Measurements from ENCODE around the gene PTPRK. TPM values are rescaled to one million over a fixed set of nuclear protein-coding genes. Genes with fewer than 3 reads are reported as not detected.

Gene PTPRK
- total RNA-seq, 4 donors from 2014 or later: 34.6 to 56.5 (median 47.0) TPM

DNA sequence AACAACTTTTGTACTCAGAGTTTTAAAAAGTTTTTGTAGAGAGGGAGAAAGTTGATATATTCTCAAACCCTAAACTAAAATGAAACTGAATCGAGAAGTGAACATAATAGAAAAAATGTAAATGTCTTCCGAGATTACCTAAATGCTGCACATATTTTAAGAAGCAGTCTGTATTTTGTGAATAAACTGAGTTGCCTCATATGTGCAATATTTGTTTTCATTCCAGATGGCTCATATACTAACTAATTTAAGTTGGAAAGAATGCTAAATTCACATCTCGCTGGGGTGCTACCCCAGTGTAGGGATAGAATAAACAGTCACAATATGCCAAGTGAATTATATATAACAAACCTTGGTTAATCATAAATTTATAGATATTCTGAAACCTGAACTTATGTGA lies 333.7 kb downstream of the PTPRK start:
- Histone ChIP-seq H3K4me1 (no peaks in the 10 kb centered on the region), H3K4me3 (replicated peaks in 1 of 3) (no peak overlapping the region), H3K36me3 (no peaks in the 10 kb centered on the region), H3K27me3 (no peaks in the 10 kb centered on the region), H3K9me3 (no peaks in the 10 kb centered on the region), H3K27ac (no peak overlapping the region)
- 89 to 93% methylated on average over 3 of the region's 3 CpGs for WGBS, 2 donors
- intact Hi-C loops (cut with DNase I): no loop called here
- no peak for DNase-seq
- TF ChIP-seq POLR2A (IDR thresholded peaks at IDR 0.05): no peak
- TF ChIP-seq, protein P1, sequence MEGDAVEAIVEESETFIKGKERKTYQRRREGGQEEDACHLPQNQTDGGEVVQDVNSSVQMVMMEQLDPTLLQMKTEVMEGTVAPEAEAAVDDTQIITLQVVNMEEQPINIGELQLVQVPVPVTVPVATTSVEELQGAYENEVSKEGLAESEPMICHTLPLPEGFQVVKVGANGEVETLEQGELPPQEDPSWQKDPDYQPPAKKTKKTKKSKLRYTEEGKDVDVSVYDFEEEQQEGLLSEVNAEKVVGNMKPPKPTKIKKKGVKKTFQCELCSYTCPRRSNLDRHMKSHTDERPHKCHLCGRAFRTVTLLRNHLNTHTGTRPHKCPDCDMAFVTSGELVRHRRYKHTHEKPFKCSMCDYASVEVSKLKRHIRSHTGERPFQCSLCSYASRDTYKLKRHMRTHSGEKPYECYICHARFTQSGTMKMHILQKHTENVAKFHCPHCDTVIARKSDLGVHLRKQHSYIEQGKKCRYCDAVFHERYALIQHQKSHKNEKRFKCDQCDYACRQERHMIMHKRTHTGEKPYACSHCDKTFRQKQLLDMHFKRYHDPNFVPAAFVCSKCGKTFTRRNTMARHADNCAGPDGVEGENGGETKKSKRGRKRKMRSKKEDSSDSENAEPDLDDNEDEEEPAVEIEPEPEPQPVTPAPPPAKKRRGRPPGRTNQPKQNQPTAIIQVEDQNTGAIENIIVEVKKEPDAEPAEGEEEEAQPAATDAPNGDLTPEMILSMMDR (IDR thresholded peaks at IDR 0.05): no peak

DNA sequence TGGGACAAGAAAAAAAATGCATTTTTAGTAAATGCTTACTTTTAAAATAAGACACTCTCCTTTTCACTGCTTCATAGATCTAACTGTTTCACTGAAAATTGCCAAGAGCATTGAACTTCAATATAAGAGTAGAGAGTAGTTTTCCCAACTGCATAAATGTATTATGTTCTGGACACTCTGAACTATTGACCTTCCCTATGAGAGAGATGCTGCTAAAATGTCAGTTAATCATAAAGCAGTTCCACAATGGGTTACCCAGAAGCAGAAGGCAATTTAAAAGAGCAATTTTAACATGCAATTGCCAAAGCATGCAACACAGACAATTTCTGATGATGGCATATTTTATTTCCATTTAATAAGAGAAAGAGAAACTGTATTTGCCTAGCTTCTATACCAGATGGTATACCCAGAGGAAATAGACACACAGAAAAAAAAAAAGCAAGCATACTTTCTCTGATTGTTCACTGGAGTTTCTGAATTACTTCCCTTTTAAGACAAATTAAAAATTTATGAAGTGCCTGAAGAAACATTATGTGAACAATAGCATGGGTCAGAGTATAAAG lies 340.4 kb downstream of the PTPRK start:
- Histone ChIP-seq H3K27ac (no peak overlapping the region), H3K9me3 (no peaks in the 10 kb centered on the region), H3K36me3 (no peaks in the 10 kb centered on the region), H3K27me3 (no peaks in the 10 kb centered on the region), H3K4me1 (no peaks in the 10 kb centered on the region), H3K4me3 (replicated peaks in 1 of 3) (no peak overlapping the region)
- DNase-seq: no peak
- intact Hi-C loops (cut with DNase I): no loop called here
- TF ChIP-seq, protein P1 (IDR thresholded peaks at IDR 0.05): no peak
- no peak for TF ChIP-seq POLR2A (IDR thresholded peaks at IDR 0.05)

- no peak for DNase-seq
- TF ChIP-seq, protein P1 (IDR thresholded peaks at IDR 0.05): no peak
- no peak for TF ChIP-seq POLR2A (IDR thresholded peaks at IDR 0.05)
- intact Hi-C loops (cut with DNase I): no loop called here
- Histone ChIP-seq H3K4me3 (replicated peaks in 1 of 3) (no peak overlapping the region), H3K9me3 (no peaks in the 10 kb centered on the region), H3K27me3 (no peaks in the 10 kb centered on the region), H3K36me3 (no peaks in the 10 kb centered on the region), H3K4me1 (peaks cover 0 to 10% of the 10 kb centered on the region in 2 donors), H3K27ac (no peak overlapping the region)
Observed at GRCh38 chr6:128174724-128175123, 345.7 kb downstream of the PTPRK start.

- peaks cover 0 to 10% of the 10 kb centered on the region in 2 donors for H3K4me1 ChIP-seq
- WGBS, 2 donors: 80 to 85% methylated on average over 4 of the region's 4 CpGs
- no peaks in the 10 kb centered on the region for H3K27me3 ChIP-seq
- intact Hi-C loops (cut with DNase I): no loop called here
- no peaks in the 10 kb centered on the region for H3K9me3 ChIP-seq
- no peaks in the 10 kb centered on the region for H3K36me3 ChIP-seq
- no peak for TF ChIP-seq POLR2A (IDR thresholded peaks at IDR 0.05)
- TF ChIP-seq, protein P1 (IDR thresholded peaks at IDR 0.05): no peak
- H3K4me3 ChIP-seq (replicated peaks in 1 of 3): no peak overlapping the region
- DNase-seq: no peak
- no peak overlapping the region for H3K27ac ChIP-seq
Observed at GRCh38 chr6:128172752-128173682, 347.4 kb downstream of the PTPRK start.

DNA sequence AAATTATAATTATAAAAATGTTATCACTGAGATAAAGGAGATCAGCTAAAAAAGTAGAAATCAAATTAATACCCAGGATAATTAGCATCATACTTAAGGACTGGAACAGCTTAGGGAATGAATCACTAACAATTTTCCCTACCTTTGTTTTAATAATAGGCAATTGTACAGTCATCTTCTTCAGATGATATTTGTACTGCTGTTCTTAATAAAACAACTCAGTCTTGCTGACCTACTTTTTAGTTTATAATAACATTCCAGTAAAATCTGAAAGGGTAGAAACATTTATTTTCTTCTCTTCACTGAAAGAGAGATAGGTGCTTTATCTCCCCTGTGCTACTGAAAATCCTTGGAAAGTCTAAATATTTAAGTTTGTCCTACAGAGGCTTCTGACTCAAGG lies 348.3 kb downstream of the PTPRK start:
- no peak for DNase-seq
- Histone ChIP-seq H3K27ac (no peak overlapping the region), H3K36me3 (no peaks in the 10 kb centered on the region), H3K4me3 (replicated peaks in 1 of 3) (no peak overlapping the region), H3K4me1 (peaks cover 0 to 10% of the 10 kb centered on the region in 2 donors), H3K9me3 (no peaks in the 10 kb centered on the region), H3K27me3 (no peaks in the 10 kb centered on the region)
- TF ChIP-seq, protein P1 (IDR thresholded peaks at IDR 0.05): no peak
- no peak for TF ChIP-seq POLR2A (IDR thresholded peaks at IDR 0.05)
- intact Hi-C loops (cut with DNase I): no loop called here

Measured in thyroid gland (tissue), 4 donors.